Cardiac muscle cell (in vitro differentiated cells and primary cell): ENCODE data around the gene ARPC2. TPM values are rescaled to one million over a fixed set of nuclear protein-coding genes. Genes with fewer than 3 reads are reported as not detected.
A peak's percentile ranks its signal among the peaks of the same experiment; 100 is the strongest.

Experiments used
- DNase-seq, 2 donors: peaks; one replicate each; pipeline versions ENCODE4 v3.0.0 to v3.0.0-alpha.2; 2010 to 2017; ENCODE audit warnings: low read depth in 1 of 2, low spot score in 1 of 2
- H3K27ac ChIP-seq: fragments of 200-600 bp; sonication (generic); 2 replicates; pipeline ENCODE4 v1.5.1; 2016
- H3K27me3 ChIP-seq: fragments of 200-600 bp; sonication (generic); 2 replicates; pipeline ENCODE4 v1.6.0; 2016; ENCODE audit warnings: control low read depth
- H3K36me3 ChIP-seq: fragments of 200-600 bp; sonication (generic); 2 replicates; pipeline ENCODE4 v1.5.1; 2016; ENCODE audit warnings: control low read depth
- H3K4me1 ChIP-seq: fragments of 200-600 bp; sonication (generic); 2 replicates; pipeline ENCODE4 v1.8.1; 2017; ENCODE audit warnings: low read depth, mild to moderate bottlenecking, mixed run types
- H3K4me3 ChIP-seq: fragments of 200-600 bp; sonication (generic); 2 replicates; pipeline ENCODE4 v1.5.1; 2016; ENCODE audit warnings: mild to moderate bottlenecking
- H3K9me3 ChIP-seq: fragments of 200-600 bp; sonication (generic); 2 replicates; pipeline ENCODE4 v1.5.1; 2017; ENCODE audit warnings: low read depth, mild to moderate bottlenecking, control low read depth
- CTCF ChIP-seq: IDR thresholded peaks from 2 replicates; pipeline ENCODE4 v1.5.1; 2012; ENCODE audit warnings: low read depth, mild to moderate bottlenecking, low read length
- polyA plus RNA-seq: library from polyadenylated mRNA; unstranded; fragments of >200 nt; fragmentation: Nextera tagmentation; extraction: Ambion mirVana; gene quantifications from 2 replicates; pipeline ENCODE4 v1.2.1, GENCODE V29; 2016
- total RNA-seq: library from RNA; depleted of rRNA; stranded (reverse); fragments of >200 nt; gene quantifications from 2 replicates; pipeline ENCODE4 v1.2.3, GENCODE V29; 2016

Gene ARPC2
- total and polyA plus RNA-seq, 2 experiments from 2014 or later: 223 to 442 TPM

DNA sequence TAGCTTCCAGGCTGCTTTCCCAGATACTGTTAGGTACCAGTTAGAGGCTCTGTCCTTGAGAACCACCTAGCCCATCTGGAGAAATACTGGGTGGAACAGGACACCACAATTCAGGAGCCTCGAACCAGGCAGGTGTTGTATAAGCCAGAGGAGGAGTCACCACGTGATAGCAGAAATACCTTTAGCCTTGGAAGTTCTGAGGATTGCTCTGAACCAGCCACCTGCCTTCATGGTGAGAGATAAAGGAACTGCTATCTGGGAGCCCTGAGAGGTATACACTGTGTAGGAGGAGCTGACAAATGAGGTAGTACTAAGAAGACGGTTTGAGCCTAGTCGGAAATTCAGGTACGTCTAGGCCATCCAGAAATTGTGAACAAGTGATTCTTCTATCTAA is 36.2 kb downstream of the ARPC2 start:
- Histone ChIP-seq H3K9me3 (no peaks in the 10 kb centered on the region), H3K4me3 (no peak overlapping the region), H3K27ac (peak overlapping the region; percentile 32), H3K27me3 (no peaks in the 10 kb centered on the region), H3K4me1 (peaks cover 15% of the 10 kb centered on the region), H3K36me3 (peaks cover 66% of the 10 kb centered on the region)
- no peak for TF ChIP-seq CTCF
- DNase-seq: no peak

- TF ChIP-seq CTCF: no peak
- Histone ChIP-seq H3K27ac (no peak overlapping the region), H3K4me3 (no peak overlapping the region), H3K4me1 (peaks cover 32% of the 10 kb centered on the region), H3K9me3 (no peaks in the 10 kb centered on the region), H3K27me3 (no peaks in the 10 kb centered on the region), H3K36me3 (peaks cover 45% of the 10 kb centered on the region)
- DNase-seq: peak in 1 of 2 donors; percentile 34
Measured at GRCh38 chr2:218255446-218255845, 38.5 kb downstream of the ARPC2 start.

GRCh38 chr2:218256612-218257350 is 39.8 kb downstream of the ARPC2 start:
- H3K4me3 ChIP-seq: no peak overlapping the region
- peaks cover 43% of the 10 kb centered on the region for H3K4me1 ChIP-seq
- no peaks in the 10 kb centered on the region for H3K9me3 ChIP-seq
- DNase-seq: no peak
- peaks cover 32% of the 10 kb centered on the region for H3K36me3 ChIP-seq
- no peak for TF ChIP-seq CTCF
- no peaks in the 10 kb centered on the region for H3K27me3 ChIP-seq
- no peak overlapping the region for H3K27ac ChIP-seq

DNA sequence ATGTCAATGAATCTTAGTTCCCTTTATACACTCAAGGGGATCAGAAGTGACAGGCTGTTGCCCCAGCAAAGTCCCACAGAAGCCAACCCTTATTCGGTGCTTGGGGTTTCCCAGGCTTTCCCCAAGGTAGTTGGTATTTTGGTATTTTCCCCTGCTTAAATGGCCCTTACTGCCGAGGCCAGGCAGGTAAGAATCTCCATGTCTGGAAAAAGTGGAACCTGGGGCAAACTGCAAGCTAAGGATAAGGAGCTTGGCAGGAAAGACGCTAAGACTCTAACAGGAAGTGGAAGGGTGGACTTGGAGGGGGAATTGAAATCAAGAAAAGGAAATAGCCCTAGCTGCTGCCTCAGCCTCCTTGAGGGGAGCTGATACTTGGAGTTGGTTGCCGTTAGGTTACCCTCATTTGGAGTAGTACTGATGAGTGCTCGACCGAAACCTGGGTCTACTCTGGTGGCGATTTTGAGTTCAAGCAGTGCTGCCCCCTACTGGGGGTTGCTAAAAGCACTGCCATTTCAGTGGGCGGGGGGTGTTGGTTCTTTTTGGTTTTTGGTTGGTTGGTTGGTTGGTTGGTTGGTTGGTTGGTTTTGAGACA is 40.5 kb downstream of the ARPC2 start:
- peaks cover 26% of the 10 kb centered on the region for H3K36me3 ChIP-seq
- H3K4me3 ChIP-seq: no peak overlapping the region
- peak in 1 of 2 donors; percentile 36 for DNase-seq
- H3K27me3 ChIP-seq: no peaks in the 10 kb centered on the region
- peaks cover 43% of the 10 kb centered on the region for H3K4me1 ChIP-seq
- no peaks in the 10 kb centered on the region for H3K9me3 ChIP-seq
- no peak overlapping the region for H3K27ac ChIP-seq
- TF ChIP-seq CTCF: peak; percentile 64

- peak; percentile 75 to 91 for DNase-seq
- Histone ChIP-seq H3K36me3 (peaks cover 16% of the 10 kb centered on the region), H3K27me3 (no peaks in the 10 kb centered on the region), H3K4me1 (peaks cover 31% of the 10 kb centered on the region), H3K4me3 (no peak overlapping the region), H3K27ac (peak overlapping the region; percentile 93), H3K9me3 (no peaks in the 10 kb centered on the region)
- no peak for TF ChIP-seq CTCF
Measured at GRCh38 chr2:218259099-218259961, 42.3 kb downstream of the ARPC2 start.
